Activated naive CD4-positive, alpha-beta T cell treated with anti-CD3 and anti-CD28 coated beads, Interleukin-2, amount 10 ng/mL, durations not matched to agents 7 days and 5 days (primary cell): Measurements from ENCODE around the gene SEZ6.

Experiments
- CTCF ChIA-PET: fragments of 350-600 bp; sonication (Branson Sonifier 250); formaldehyde crosslinking; loops from one replicate; lab custom pipeline; 2021; ENCODE audit warnings: antibody characterized with exemption; lab: Charles Lee
- DNase-seq: peaks from one replicate; pipeline ENCODE4 v3.0.0-alpha.2; 2020
- H3K27ac Mint-ChIP-seq: one replicate; pipeline ENCODE4 v1.8.0; 2021; ENCODE audit warnings: mild to moderate bottlenecking, moderate library complexity, mixed read lengths
- H3K27me3 Mint-ChIP-seq: one replicate; pipeline ENCODE4 v1.8.0; 2021; ENCODE audit warnings: mild to moderate bottlenecking, mixed read lengths
- H3K36me3 Mint-ChIP-seq: one replicate; pipeline ENCODE4 v1.8.0; 2021; ENCODE audit warnings: mixed read lengths
- H3K4me1 Mint-ChIP-seq: one replicate; pipeline ENCODE4 v1.8.0; 2021; ENCODE audit warnings: mixed read lengths
- H3K4me3 Mint-ChIP-seq: one replicate; pipeline ENCODE4 v1.8.0; 2021; ENCODE audit warnings: mild to moderate bottlenecking, moderate library complexity, mixed read lengths
- H3K9me3 Mint-ChIP-seq: one replicate; pipeline ENCODE4 v1.8.0; 2021; ENCODE audit warnings: mixed read lengths

The SEZ6 gene

GRCh38 chr17:29042679-29043538, 37.1 kb upstream of the SEZ6 start, which contains the start of gene PIPOX:
Gene PIPOX, plus strand, starts transcription at chr17:29043141. Its CDS starts 85 bp downstream, at chr17:29043226.
- CTCF ChIA-PET: interaction anchor here (1.6 kb wide), 1 partner anchor 78 kb away, joined by 3 read pairs; no protein-coding TSS in a partner anchor
- Mint-ChIP-seq H3K27me3 (peaks cover 44% of the 10 kb centered on the region), H3K4me3 (no peak within 1 kb of the TSS), H3K36me3 (no peaks in the 10 kb centered on the region), H3K9me3 (no peaks in the 10 kb centered on the region), H3K27ac (no peak within 1 kb of the TSS), H3K4me1 (no peaks in the 10 kb centered on the region)
- DNase-seq: no peak

- H3K4me1 Mint-ChIP-seq: no peaks in the 10 kb centered on the region
- H3K27ac Mint-ChIP-seq: no peak overlapping the region
- DNase-seq: no peak
- peaks cover 43% of the 10 kb centered on the region for H3K27me3 Mint-ChIP-seq
- CTCF ChIA-PET: interaction anchor here (1.1 kb wide), 1 partner anchor 135 kb away, joined by 3 read pairs; no protein-coding TSS in a partner anchor
- no peaks in the 10 kb centered on the region for H3K36me3 Mint-ChIP-seq
- no peaks in the 10 kb centered on the region for H3K9me3 Mint-ChIP-seq
- no peak overlapping the region for H3K4me3 Mint-ChIP-seq
Measured at GRCh38 chr17:29042026-29042678, 36.3 kb upstream of the SEZ6 start.

- H3K36me3 Mint-ChIP-seq: no peaks in the 10 kb centered on the region
- peaks cover 41% of the 10 kb centered on the region for H3K27me3 Mint-ChIP-seq
- no peaks in the 10 kb centered on the region for H3K4me1 Mint-ChIP-seq
- H3K27ac Mint-ChIP-seq: no peak overlapping the region
- no peaks in the 10 kb centered on the region for H3K9me3 Mint-ChIP-seq
- DNase-seq: no peak
- CTCF ChIA-PET: interaction anchor here (1.1 kb wide), 1 partner anchor 136 kb away, joined by 3 read pairs; no protein-coding TSS in a partner anchor
- no peak overlapping the region for H3K4me3 Mint-ChIP-seq
Measured at GRCh38 chr17:29041571-29041970, 35.7 kb upstream of the SEZ6 start.

- no peak overlapping the region for H3K4me3 Mint-ChIP-seq
- H3K36me3 Mint-ChIP-seq: no peaks in the 10 kb centered on the region
- H3K27ac Mint-ChIP-seq: no peak overlapping the region
- peaks cover 41% of the 10 kb centered on the region for H3K27me3 Mint-ChIP-seq
- no peak for DNase-seq
- no peaks in the 10 kb centered on the region for H3K4me1 Mint-ChIP-seq
- H3K9me3 Mint-ChIP-seq: no peaks in the 10 kb centered on the region
- CTCF ChIA-PET: interaction anchor here (1.1 kb wide), 1 partner anchor 136 kb away, joined by 3 read pairs; no protein-coding TSS in a partner anchor
Measured at GRCh38 chr17:29041091-29041490, 35.3 kb upstream of the SEZ6 start.

- H3K27me3 Mint-ChIP-seq: peaks cover 50% of the 10 kb centered on the region
- H3K36me3 Mint-ChIP-seq: no peaks in the 10 kb centered on the region
- no peak overlapping the region for H3K4me3 Mint-ChIP-seq
- no peaks in the 10 kb centered on the region for H3K4me1 Mint-ChIP-seq
- DNase-seq: no peak
- CTCF ChIA-PET: no interaction called here
- no peaks in the 10 kb centered on the region for H3K9me3 Mint-ChIP-seq
- H3K27ac Mint-ChIP-seq: no peak overlapping the region
Measured at GRCh38 chr17:29039764-29040598, 34.1 kb upstream of the SEZ6 start.

DNA sequence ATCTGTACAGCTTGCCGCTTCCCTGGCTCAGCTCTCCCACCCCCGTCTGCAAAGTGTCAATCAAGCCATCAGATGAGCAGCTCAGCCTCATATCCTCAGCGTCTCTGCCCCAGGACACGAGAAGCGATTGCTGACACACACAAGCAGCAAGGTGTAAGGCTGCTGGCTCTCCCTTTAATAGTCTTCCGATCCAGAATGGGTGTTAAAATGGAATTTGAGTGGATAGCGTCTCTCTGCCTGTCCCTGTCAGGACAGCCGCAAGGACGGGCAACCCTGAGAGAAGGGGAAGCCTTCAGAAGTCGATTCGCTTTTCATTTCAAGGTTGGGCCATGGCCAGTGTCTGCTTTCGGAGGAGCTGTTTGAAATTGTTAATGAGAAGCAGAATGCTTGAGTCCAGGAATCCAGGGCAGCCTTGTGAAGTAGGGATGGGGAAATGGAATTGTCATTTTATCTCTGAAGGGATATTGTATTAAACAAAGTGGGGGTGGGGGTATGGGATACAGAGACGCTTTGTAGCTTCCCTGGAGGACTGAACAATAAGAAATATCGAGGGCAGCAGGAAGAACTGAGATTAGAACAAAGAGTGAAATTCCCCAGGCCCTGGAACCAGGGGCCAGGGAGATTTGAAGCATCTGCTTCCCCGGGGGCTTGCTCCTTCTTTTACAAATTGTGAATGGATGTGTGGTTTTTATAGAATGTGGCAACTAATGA, 32.4 kb upstream of the SEZ6 start:
- Mint-ChIP-seq H3K9me3 (peaks cover 5% of the 10 kb centered on the region), H3K4me1 (no peaks in the 10 kb centered on the region), H3K4me3 (no peak overlapping the region), H3K27me3 (peaks cover 49% of the 10 kb centered on the region), H3K27ac (no peak overlapping the region), H3K36me3 (no peaks in the 10 kb centered on the region)
- no peak for DNase-seq
- CTCF ChIA-PET: interaction anchor here (1.3 kb wide), 1 partner anchor 19 kb away, joined by 3 read pairs; no protein-coding TSS in a partner anchor

DNA sequence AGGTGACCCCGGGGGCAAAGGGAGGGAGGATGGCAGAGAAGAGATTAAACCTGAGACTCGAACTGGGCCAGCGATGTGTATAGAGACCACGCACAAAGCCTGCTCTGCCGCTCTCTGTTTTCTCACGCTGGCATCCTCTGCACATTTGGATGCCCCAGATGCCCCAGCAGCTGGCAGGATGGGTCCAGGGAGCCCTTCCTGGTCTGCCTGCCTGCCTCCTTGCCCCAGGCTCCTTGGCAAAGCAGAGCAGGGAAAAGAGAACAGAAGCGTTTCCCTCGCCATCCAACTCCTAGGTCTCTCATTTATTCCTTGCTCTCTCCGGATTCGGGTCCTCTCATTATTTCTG, 31.9 kb upstream of the SEZ6 start:
- no peak overlapping the region for H3K4me3 Mint-ChIP-seq
- CTCF ChIA-PET: interaction anchor here (1.3 kb wide), 1 partner anchor 18 kb away, joined by 3 read pairs; no protein-coding TSS in a partner anchor
- H3K4me1 Mint-ChIP-seq: no peaks in the 10 kb centered on the region
- no peaks in the 10 kb centered on the region for H3K36me3 Mint-ChIP-seq
- no peak overlapping the region for H3K27ac Mint-ChIP-seq
- peaks cover 5% of the 10 kb centered on the region for H3K9me3 Mint-ChIP-seq
- peaks cover 49% of the 10 kb centered on the region for H3K27me3 Mint-ChIP-seq
- no peak for DNase-seq

DNA sequence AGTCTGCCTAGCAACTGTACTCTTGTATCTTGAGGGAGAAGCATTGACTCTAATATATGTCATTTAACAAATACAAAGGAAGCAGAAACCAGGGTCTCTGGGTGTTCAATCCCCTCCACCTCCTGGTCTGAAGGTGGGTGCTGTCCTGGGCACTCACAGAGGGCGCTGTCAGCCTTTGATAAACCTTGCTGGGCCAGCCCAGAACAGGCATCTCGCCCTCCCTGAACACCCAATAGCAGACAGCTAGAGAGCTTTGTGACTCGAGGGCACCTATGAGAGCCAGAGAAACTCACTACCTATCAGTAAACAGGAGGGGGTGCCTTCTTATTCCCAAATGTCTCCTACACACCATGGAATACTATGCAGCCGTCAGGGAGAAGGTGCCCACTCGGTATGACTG, 30.8 kb upstream of the SEZ6 start:
- no peak overlapping the region for H3K27ac Mint-ChIP-seq
- peaks cover 52% of the 10 kb centered on the region for H3K27me3 Mint-ChIP-seq
- no peak overlapping the region for H3K4me3 Mint-ChIP-seq
- CTCF ChIA-PET: interaction anchor here (1.0 kb wide), 1 partner anchor 30 kb away, joined by 3 read pairs; no protein-coding TSS in a partner anchor
- H3K36me3 Mint-ChIP-seq: no peaks in the 10 kb centered on the region
- peaks cover 5% of the 10 kb centered on the region for H3K9me3 Mint-ChIP-seq
- no peaks in the 10 kb centered on the region for H3K4me1 Mint-ChIP-seq
- DNase-seq: no peak

GRCh38 chr17:29034510-29034909, 28.7 kb upstream of the SEZ6 start:
- Mint-ChIP-seq H3K36me3 (no peaks in the 10 kb centered on the region), H3K9me3 (peaks cover 5% of the 10 kb centered on the region), H3K4me1 (no peaks in the 10 kb centered on the region), H3K27me3 (peaks cover 63% of the 10 kb centered on the region), H3K27ac (no peak overlapping the region), H3K4me3 (no peak overlapping the region)
- no peak for DNase-seq
- CTCF ChIA-PET: no interaction called here

GRCh38 chr17:29032857-29033197, 27.0 kb upstream of the SEZ6 start:
- peaks cover 70% of the 10 kb centered on the region for H3K27me3 Mint-ChIP-seq
- no peak for DNase-seq
- CTCF ChIA-PET: interaction anchor here (2.0 kb wide), 1 partner anchor 84 kb away, joined by 4 read pairs; no protein-coding TSS in a partner anchor
- H3K4me1 Mint-ChIP-seq: no peaks in the 10 kb centered on the region
- no peaks in the 10 kb centered on the region for H3K36me3 Mint-ChIP-seq
- no peak overlapping the region for H3K27ac Mint-ChIP-seq
- H3K9me3 Mint-ChIP-seq: peaks cover 5% of the 10 kb centered on the region
- no peak overlapping the region for H3K4me3 Mint-ChIP-seq

DNA sequence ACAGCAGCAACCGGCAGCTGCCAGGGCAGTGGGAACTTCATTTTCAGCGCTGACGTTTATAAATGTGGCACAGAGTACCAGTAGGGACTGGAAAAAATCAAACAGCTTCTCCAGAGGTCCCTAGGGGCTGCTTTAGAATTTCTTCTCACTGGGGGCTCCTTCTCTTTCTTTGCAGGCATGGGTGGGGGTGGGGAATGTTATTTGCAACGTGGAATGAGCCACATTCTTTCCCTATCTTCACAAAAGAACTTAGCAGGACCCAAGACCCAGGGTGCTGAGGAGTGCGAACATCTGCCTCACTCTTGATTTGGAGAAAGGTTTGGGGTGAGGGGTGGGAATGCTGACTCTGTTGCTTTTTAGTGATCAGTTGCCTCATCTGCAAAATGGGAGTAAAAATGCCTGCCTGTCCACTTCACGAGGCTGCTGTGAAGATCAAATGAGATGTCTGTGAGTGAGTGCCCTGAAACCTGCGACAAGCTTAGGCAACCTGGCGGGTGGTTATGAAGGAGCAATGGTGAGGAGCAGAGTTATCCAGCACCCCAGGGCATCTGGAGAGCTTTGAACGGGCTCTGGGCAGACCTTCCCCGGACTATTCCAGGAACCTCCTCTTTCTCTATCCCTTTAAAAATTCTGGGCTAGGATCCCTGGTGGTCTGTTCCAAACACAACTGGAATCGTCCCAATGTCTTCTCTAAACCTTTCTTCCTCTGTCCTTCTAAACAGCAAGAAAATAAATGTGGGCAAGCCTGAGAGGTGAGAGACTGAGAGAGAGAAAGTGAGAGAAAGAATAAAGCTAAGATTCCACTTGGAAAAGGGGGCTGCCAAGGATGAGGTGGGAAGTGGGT, 26.4 kb upstream of the SEZ6 start:
- no peak for DNase-seq
- Mint-ChIP-seq H3K36me3 (no peaks in the 10 kb centered on the region), H3K4me1 (no peaks in the 10 kb centered on the region), H3K27ac (no peak overlapping the region), H3K9me3 (peaks cover 5% of the 10 kb centered on the region), H3K27me3 (peaks cover 76% of the 10 kb centered on the region), H3K4me3 (no peak overlapping the region)
- CTCF ChIA-PET: interaction anchor here (2.0 kb wide), 1 partner anchor 84 kb away, joined by 4 read pairs; no protein-coding TSS in a partner anchor

- no peaks in the 10 kb centered on the region for H3K4me1 Mint-ChIP-seq
- H3K4me3 Mint-ChIP-seq: no peak overlapping the region
- H3K9me3 Mint-ChIP-seq: peaks cover 5% of the 10 kb centered on the region
- H3K27me3 Mint-ChIP-seq: peaks cover 79% of the 10 kb centered on the region
- CTCF ChIA-PET: no interaction called here
- no peaks in the 10 kb centered on the region for H3K36me3 Mint-ChIP-seq
- no peak overlapping the region for H3K27ac Mint-ChIP-seq
- DNase-seq: no peak
Measured at GRCh38 chr17:29031488-29031887, 25.7 kb upstream of the SEZ6 start.
